Activated CD4-positive, alpha-beta T cell treated with anti-CD3 and anti-CD28 coated beads for 24 hours (primary cell): ENCODE results near the gene PDCL2.
"Not testable (repeated sequence)": the region's sequence is repeated elsewhere in the genome, so short reads cannot be mapped to it uniquely, and the experiment has no call there.

Source experiments
- DNase-seq, 2 donors: peaks; one replicate each; pipeline ENCODE4 v3.0.0-alpha.2; 2020; ENCODE audit warnings: low read depth in 2 of 2

Gene PDCL2

GRCh38 chr4:55588160-55588559 lies 3.9 kb downstream of the PDCL2 start:
- DNase-seq = no peak

GRCh38 chr4:55582773-55583172 lies 9.3 kb downstream of the PDCL2 start:
- not testable (repeated sequence) for DNase-seq

GRCh38 chr4:55578341-55579010 lies 13.6 kb downstream of the PDCL2 start:
- no peak for DNase-seq

GRCh38 chr4:55575513-55575912 lies 16.5 kb downstream of the PDCL2 start:
- DNase-seq = no peak

- no peak for DNase-seq
Observed at GRCh38 chr4:55574252-55574651, 17.8 kb downstream of the PDCL2 start.

GRCh38 chr4:55571806-55572205 lies 20.2 kb downstream of the PDCL2 start:
- no peak for DNase-seq

- DNase-seq = no peak
Observed at GRCh38 chr4:55568905-55569504, 23.0 kb downstream of the PDCL2 start.

- DNase-seq = no peak
Observed at GRCh38 chr4:55561889-55562288, 30.2 kb downstream of the PDCL2 start.

- no peak for DNase-seq
Observed at GRCh38 chr4:55560096-55560495, 31.9 kb downstream of the PDCL2 start.

GRCh38 chr4:55554453-55555030 lies 37.5 kb downstream of the PDCL2 start:
- DNase-seq = no peak

GRCh38 chr4:55553441-55554201 lies 38.4 kb downstream of the PDCL2 start:
- DNase-seq = no peak

GRCh38 chr4:55551964-55552363 lies 40.1 kb downstream of the PDCL2 start:
- not testable (repeated sequence) for DNase-seq

- no peak for DNase-seq
Observed at GRCh38 chr4:55549888-55550287, 42.2 kb downstream of the PDCL2 start.

- DNase-seq = no peak
Observed at GRCh38 chr4:55547918-55548317, 44.1 kb downstream of the PDCL2 start.

- DNase-seq = no peak
Observed at GRCh38 chr4:55547466-55547770, 44.6 kb downstream of the PDCL2 start.

GRCh38 chr4:55546756-55547465 lies 45.1 kb downstream of the PDCL2 start, which contains the start of gene CLOCK:
Gene CLOCK (minus strand): TSS chr4:55546909. CDS start chr4:55482785, 64,124 bp downstream.
- peak; percentile 69 to 76 for DNase-seq

- no peak for DNase-seq
Observed at GRCh38 chr4:55546506-55546755, 45.6 kb downstream of the PDCL2 start.

GRCh38 chr4:55545641-55546505 lies 46.2 kb downstream of the PDCL2 start:
- peak; percentile 44 to 56 for DNase-seq

- no peak for DNase-seq
Observed at GRCh38 chr4:55545151-55545550, 46.9 kb downstream of the PDCL2 start.

- no peak for DNase-seq
Observed at GRCh38 chr4:55543858-55544257, 48.2 kb downstream of the PDCL2 start.

GRCh38 chr4:55540271-55540670 lies 51.8 kb downstream of the PDCL2 start:
- DNase-seq = no peak
